CD14-positive monocyte (primary cell): ENCODE measurements around the gene NDST3. TPM values are rescaled to one million over a fixed set of nuclear protein-coding genes. Genes with fewer than 3 reads are reported as not detected.

Experiments used
- DNase-seq, 3 donors: peaks; one replicate each; pipeline ENCODE4 v3.0.0-alpha.2; 2011 to 2022
- H2AFZ ChIP-seq: 2 replicates; pipeline ENCODE4 v1.6.0; 2012; ENCODE audit warnings: mild to moderate bottlenecking, low read depth, low read length, inconsistent platforms; ENCODE audit not compliant: insufficient read depth, poor library complexity, severe bottlenecking
- H3K27ac ChIP-seq, 2 donors: 1 replicate in 1 of 2; 2 replicates in 1 of 2; pipeline ENCODE4 v1.5.1; 2012 to 2013; ENCODE audit warnings: low read length in 2 of 2, control low read depth in 1 of 2, inconsistent platforms in 1 of 2, low read depth in 1 of 2, mild to moderate bottlenecking in 1 of 2
- H3K27me3 ChIP-seq, 2 donors: one replicate each; pipeline versions ENCODE4 v1.6.0 to v1.6.1; 2011 to 2013; ENCODE audit warnings: low read length in 2 of 2; ENCODE audit not compliant: control insufficient read depth in 2 of 2, insufficient read depth in 2 of 2
- H3K36me3 ChIP-seq, 2 donors: replicated peaks in 1 of 2; 1 replicate in 1 of 2; 2 replicates in 1 of 2; pipeline versions ENCODE4 v1.5.1 to v1.6.1; 2012 to 2013; ENCODE audit warnings: low read length in 2 of 2, control low read depth in 1 of 2, inconsistent platforms in 1 of 2, mild to moderate bottlenecking in 1 of 2; ENCODE audit not compliant: insufficient read depth in 2 of 2, control insufficient read depth in 1 of 2
- H3K4me1 ChIP-seq, 2 donors: 1 replicate in 1 of 2; 2 replicates in 1 of 2; pipeline versions ENCODE4 v1.5.1 to v1.6.1; 2012 to 2013; ENCODE audit warnings: low read length in 2 of 2, control low read depth in 1 of 2, inconsistent platforms in 1 of 2, mild to moderate bottlenecking in 1 of 2, moderate library complexity in 1 of 2; ENCODE audit not compliant: insufficient read depth in 2 of 2, control insufficient read depth in 1 of 2
- H3K4me2 ChIP-seq: replicated peaks from 2 replicates; pipeline ENCODE3; 2012; ENCODE audit warnings: low read length, moderate library complexity, mild to moderate bottlenecking; ENCODE audit not compliant: poor library complexity, severe bottlenecking; ENCODE audit errors: extremely low read depth
- H3K4me3 ChIP-seq, 3 experiments: fragments of 200-600 bp in 1 of 3; sonication (generic) in 1 of 3; replicated peaks in 1 of 3; 1 replicate in 2 of 3; 2 replicates in 1 of 3; pipeline ENCODE4 v1.5.1; 2011 to 2013; ENCODE audit warnings: low read length in 3 of 3, mild to moderate bottlenecking in 3 of 3, control low read depth in 2 of 3, low read depth in 2 of 3, inconsistent platforms in 1 of 3, moderate library complexity in 1 of 3
- H3K79me2 ChIP-seq: 2 replicates; pipeline ENCODE4 v1.6.0; 2012; ENCODE audit warnings: mild to moderate bottlenecking, control low read depth, inconsistent platforms, low read length, moderate library complexity; ENCODE audit not compliant: insufficient read depth
- H3K9ac ChIP-seq: 2 replicates; pipeline ENCODE4 v1.6.0; 2017; ENCODE audit warnings: low read length, mild to moderate bottlenecking; ENCODE audit not compliant: insufficient read depth, poor library complexity, severe bottlenecking
- H3K9me3 ChIP-seq, 2 donors: replicated peaks in 1 of 2; 1 replicate in 1 of 2; 2 replicates in 1 of 2; pipeline versions ENCODE4 v1.5.1 to v1.6.1; 2012 to 2013; ENCODE audit warnings: low read length in 2 of 2, control low read depth in 1 of 2; ENCODE audit not compliant: control insufficient read depth in 1 of 2, insufficient read depth in 1 of 2
- H4K20me1 ChIP-seq: 2 replicates; pipeline ENCODE4 v1.6.0; 2012; ENCODE audit warnings: mild to moderate bottlenecking, low read length, control low read depth, moderate library complexity; ENCODE audit not compliant: insufficient read depth
- H3K27ac Mint-ChIP-seq, 7 donors: one replicate each; pipeline ENCODE4 v1.8.0; 2020; ENCODE audit warnings: mild to moderate bottlenecking in 7 of 7, mixed read lengths in 7 of 7, moderate library complexity in 6 of 7, inconsistent platforms in 2 of 7
- H3K27me3 Mint-ChIP-seq, 3 donors: one replicate each; pipeline ENCODE4 v1.8.0; 2021 to 2022; ENCODE audit warnings: low read depth in 3 of 3, mild to moderate bottlenecking in 3 of 3, mixed read lengths in 3 of 3, moderate library complexity in 3 of 3, inconsistent platforms in 1 of 3
- H3K36me3 Mint-ChIP-seq, 2 donors: one replicate each; pipeline ENCODE4 v1.8.0; 2020; ENCODE audit warnings: mixed read lengths in 2 of 2, inconsistent platforms in 1 of 2, mild to moderate bottlenecking in 1 of 2
- H3K4me1 Mint-ChIP-seq: one replicate; pipeline ENCODE4 v1.8.0; 2020; ENCODE audit warnings: mild to moderate bottlenecking, mixed read lengths
- H3K4me3 Mint-ChIP-seq, 2 donors: one replicate each; pipeline ENCODE4 v1.8.0; 2020; ENCODE audit warnings: mild to moderate bottlenecking in 2 of 2, mixed read lengths in 2 of 2, moderate library complexity in 1 of 2
- H3K9me3 Mint-ChIP-seq, 7 donors: one replicate each; pipeline ENCODE4 v1.8.0; 2020 to 2022; ENCODE audit warnings: mixed read lengths in 7 of 7, mild to moderate bottlenecking in 6 of 7, moderate library complexity in 6 of 7, inconsistent platforms in 2 of 7
- CTCF ChIP-seq: fragments of 200-600 bp; IDR thresholded peaks from one replicate; pipeline ENCODE4 v1.8.0; 2022; ENCODE audit warnings: antibody characterized with exemption, mild to moderate bottlenecking
- WGBS: methylation state at CpG from one replicate; pipeline ENCODE4 v1.1.5; 2013; ENCODE audit warnings: missing lambda C conversion rate; ENCODE audit not compliant: insufficient coverage; 5-methylcytosine and 5-hydroxymethylcytosine counted together
- intact Hi-C, 2 donors: fragments of 100-400 bp; cut with micrococcal nuclease; formaldehyde crosslinking; loops; one replicate each; pipeline versions ENCODE4 v1.15.0 to v1.15.1; 2023
- polyA plus RNA-seq, 3 donors: library from polyadenylated mRNA; depleted of rRNA in 1 of 3; unstranded in 2 of 3; stranded (reverse) in 1 of 3; fragments of 300-500 nt in 2 of 3; fragments of >200 nt in 1 of 3; fragmentation: Illumina TruSeq in 2 of 3; gene quantifications; 1 replicate in 2 of 3; 2 replicates in 1 of 3; pipeline ENCODE4 v1.2.3, GENCODE V29; 2012 to 2021

Gene NDST3
- polyA plus RNA-seq, 3 donors: not detected

DNA sequence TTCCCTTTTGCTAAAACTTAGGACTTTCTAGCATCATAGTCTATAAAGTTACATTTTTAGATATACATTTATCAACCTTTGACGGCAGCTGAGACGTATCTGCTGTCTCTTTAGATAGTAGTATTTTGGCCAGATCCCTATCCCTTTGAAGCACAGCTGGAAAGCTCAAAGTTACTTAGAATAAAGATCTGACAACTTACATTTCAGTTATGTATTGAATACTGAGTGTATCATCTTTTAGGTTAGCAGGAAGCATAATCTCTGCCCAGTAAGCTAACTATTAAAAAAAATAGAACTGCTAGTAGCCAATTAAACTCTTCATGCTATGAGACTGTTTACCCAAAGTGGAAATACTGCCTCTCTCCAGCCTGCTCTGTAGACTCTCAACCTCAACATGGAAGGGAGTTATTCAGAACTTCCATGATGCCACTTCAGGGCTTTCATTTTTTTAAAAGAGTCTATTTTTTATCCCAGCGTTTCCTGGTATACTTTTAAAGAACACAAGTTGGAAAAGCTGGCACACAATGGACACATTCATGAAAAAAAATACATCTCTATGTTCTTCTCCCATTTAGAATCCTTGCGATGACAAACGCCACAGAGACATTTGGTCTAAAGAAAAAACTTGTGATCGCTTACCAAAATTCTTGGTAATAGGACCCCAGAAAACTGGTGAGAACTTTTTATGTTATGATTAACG lies 192.2 kb downstream of the NDST3 start:
- Mint-ChIP-seq H3K9me3 (no peaks in the 10 kb centered on the region), H3K4me3 (no peak overlapping the region), H3K4me1 (no peaks in the 10 kb centered on the region), H3K36me3 (no peaks in the 10 kb centered on the region), H3K27ac (no peak overlapping the region), H3K27me3 (peaks cover 0 to 3% (median 1%) of the 10 kb centered on the region in 3 donors)
- no peaks in the 10 kb centered on the region for H3K9me3 ChIP-seq
- WGBS: no CpG with 5 or more reads among the region's 7 CpGs
- no peak overlapping the region for H3K4me2 ChIP-seq
- no peak for TF ChIP-seq CTCF
- no peaks in the 10 kb centered on the region for H4K20me1 ChIP-seq
- H3K79me2 ChIP-seq: no peaks in the 10 kb centered on the region
- no peak for DNase-seq
- H3K27ac ChIP-seq: no peak overlapping the region
- H3K9ac ChIP-seq: no peak overlapping the region
- H2AFZ ChIP-seq: no peak overlapping the region
- no peaks in the 10 kb centered on the region for H3K4me1 ChIP-seq
- no peaks in the 10 kb centered on the region for H3K27me3 ChIP-seq
- no peaks in the 10 kb centered on the region for H3K36me3 ChIP-seq
- H3K4me3 ChIP-seq: no peak overlapping the region
- intact Hi-C loops: no loop called here

- no peaks in the 10 kb centered on the region for H3K36me3 Mint-ChIP-seq
- H3K4me1 ChIP-seq: no peaks in the 10 kb centered on the region
- no peaks in the 10 kb centered on the region for H3K36me3 ChIP-seq
- WGBS: no CpG with 5 or more reads among the region's 1 CpG
- TF ChIP-seq CTCF: no peak
- intact Hi-C loops: no loop called here
- no peaks in the 10 kb centered on the region for H3K4me1 Mint-ChIP-seq
- H3K4me3 ChIP-seq: no peak overlapping the region
- H3K27ac Mint-ChIP-seq: no peak overlapping the region
- H3K9me3 Mint-ChIP-seq: no peaks in the 10 kb centered on the region
- no peaks in the 10 kb centered on the region for H3K27me3 ChIP-seq
- H3K9me3 ChIP-seq: no peaks in the 10 kb centered on the region
- H2AFZ ChIP-seq: no peak overlapping the region
- H3K27ac ChIP-seq: no peak overlapping the region
- no peaks in the 10 kb centered on the region for H3K79me2 ChIP-seq
- H3K4me2 ChIP-seq: no peak overlapping the region
- H3K27me3 Mint-ChIP-seq: peaks cover 0 to 4% (median 2%) of the 10 kb centered on the region in 3 donors
- DNase-seq: no peak
- H3K9ac ChIP-seq: no peak overlapping the region
- H3K4me3 Mint-ChIP-seq: no peak overlapping the region
- H4K20me1 ChIP-seq: no peaks in the 10 kb centered on the region
Measured at GRCh38 chr4:118235566-118236120, 201.4 kb downstream of the NDST3 start.
